Measurements from ENCODE around the gene LSP1.
A peak's percentile ranks its signal among the peaks of the same experiment; 100 is the strongest.

The LSP1 gene

DNA sequence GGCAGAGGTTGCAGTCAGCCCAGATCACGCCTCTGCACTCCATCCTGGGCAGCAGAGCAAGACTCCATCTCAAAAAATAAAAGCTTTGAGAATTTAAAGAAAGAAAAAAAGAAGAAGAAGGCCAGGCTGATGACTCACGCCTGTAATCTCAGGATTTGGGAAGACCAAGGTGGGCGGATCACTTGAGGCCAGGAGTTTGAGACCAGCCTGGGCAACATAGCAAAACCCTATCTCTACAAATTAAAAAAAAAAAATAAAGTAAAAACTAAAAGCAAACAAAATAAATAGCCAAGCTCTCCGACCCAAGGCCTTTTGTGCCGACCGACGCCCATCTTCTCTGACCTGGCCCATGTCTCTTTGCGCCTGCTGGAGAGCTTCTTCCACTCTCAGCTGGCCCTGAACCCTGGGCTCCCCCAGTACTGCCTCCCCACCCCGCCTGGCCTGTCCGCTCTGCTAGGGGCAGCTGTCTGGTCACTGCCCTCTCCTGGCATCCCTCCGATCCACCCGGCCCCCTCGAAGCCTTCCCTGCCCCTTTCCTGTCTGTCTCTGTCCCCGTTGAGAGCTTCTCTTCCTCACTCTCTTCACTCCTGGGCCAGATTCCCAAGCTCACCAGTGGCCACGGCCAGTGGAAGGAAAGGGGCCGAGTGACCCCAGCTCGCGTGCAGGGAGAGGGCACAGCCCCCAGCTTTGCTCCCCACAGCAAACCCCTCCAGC lies 4.8 kb upstream of the LSP1 start:
- Mint-ChIP-seq H3K4me3 (no peak overlapping the region), H3K27ac (peak overlapping the region; percentile 21), H3K36me3 (ENCODE audit: low read depth) (peaks cover 3% of the 10 kb centered on the region), H3K9me3 (no peaks in the 10 kb centered on the region), H3K4me1 (ENCODE audit: low read depth) (peaks cover 52% of the 10 kb centered on the region), H3K27me3 (ENCODE audit: low read depth) (peaks cover 8% of the 10 kb centered on the region)

DNA sequence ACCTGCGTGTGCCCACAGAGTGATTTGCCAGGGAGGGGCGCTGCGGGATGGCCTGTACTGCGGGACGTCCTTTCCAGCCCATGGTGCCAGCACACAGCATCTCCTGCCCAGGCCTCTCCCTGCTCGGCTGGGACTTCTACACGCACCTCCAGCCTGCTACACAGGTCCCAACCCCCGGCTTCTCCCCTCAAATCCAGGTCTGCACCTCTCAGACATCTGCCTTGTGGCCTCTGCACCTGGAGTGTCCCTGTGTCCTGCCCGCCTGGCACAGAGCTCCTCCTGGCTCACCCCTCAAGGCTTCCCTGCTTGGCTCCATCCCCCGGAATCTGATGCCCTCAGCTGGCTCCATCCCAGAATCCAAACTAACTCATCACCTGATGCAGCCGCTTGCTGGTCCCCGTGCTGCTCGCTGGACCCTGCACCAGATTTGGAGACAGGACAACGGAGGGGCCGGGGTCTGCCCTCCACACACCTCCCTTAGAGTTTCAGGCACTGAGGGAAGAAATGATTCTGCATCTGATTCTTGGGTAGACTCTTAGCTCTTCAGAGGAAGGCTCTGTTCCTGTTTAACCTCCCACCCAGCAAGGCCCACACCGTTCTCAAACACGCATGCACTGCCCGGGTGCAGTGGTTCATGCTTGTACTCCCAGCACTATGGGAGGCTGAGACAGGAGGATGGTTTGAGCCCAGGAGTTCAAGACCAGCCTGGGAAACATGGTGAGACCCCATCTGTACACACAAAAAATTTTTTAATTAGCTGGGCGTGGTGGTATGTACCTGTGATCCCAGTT lies 4.0 kb upstream of the LSP1 start:
- Mint-ChIP-seq H3K36me3 (ENCODE audit: low read depth) (peaks cover 4% of the 10 kb centered on the region), H3K27me3 (ENCODE audit: low read depth) (peaks cover 8% of the 10 kb centered on the region), H3K4me1 (ENCODE audit: low read depth) (peaks cover 45% of the 10 kb centered on the region), H3K9me3 (no peaks in the 10 kb centered on the region), H3K4me3 (no peak overlapping the region), H3K27ac (peak overlapping the region; percentile 34)

DNA sequence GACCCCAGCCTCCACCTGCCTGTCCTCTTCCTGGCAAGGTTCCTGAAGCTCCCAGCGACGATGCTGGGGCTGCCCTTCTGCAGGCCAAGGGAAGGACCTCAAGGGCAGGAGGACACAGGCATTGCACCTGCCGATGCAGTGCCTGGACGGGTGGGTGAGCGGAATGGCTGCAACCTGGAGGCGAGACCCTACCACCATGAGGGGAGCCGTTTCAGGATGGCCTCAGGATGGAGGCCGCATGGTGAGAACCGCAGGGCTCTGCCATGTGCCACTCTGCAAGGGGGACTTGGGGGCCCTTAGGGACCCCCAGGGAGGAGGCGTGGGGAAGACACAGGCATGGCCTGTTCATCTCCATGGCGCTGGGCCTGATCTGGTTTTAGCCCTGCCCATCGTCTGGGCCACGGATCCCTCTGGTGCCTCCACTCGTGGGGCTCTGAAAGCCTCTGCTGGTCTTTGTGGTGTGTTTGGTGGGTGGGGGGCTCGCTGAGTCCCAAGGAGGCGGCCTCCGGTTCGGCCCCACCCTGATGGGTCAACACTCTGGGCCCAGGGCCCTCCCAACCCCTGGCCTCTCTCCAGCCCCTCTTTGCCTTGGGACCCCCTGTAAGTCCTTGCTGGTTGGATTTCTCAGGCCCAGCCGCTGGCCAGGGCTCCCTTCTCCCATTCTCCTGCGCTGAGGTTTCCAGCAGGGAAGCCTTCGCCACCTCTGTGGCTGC lies 1.3 kb upstream of the LSP1 start:
- H3K27me3 Mint-ChIP-seq (ENCODE audit: low read depth): no peaks in the 10 kb centered on the region
- H3K4me3 Mint-ChIP-seq: peak overlapping the region; percentile 99
- no peaks in the 10 kb centered on the region for H3K9me3 Mint-ChIP-seq
- peak overlapping the region; percentile 91 for H3K27ac Mint-ChIP-seq
- peaks cover 33% of the 10 kb centered on the region for H3K4me1 Mint-ChIP-seq (ENCODE audit: low read depth)
- peaks cover 9% of the 10 kb centered on the region for H3K36me3 Mint-ChIP-seq (ENCODE audit: low read depth)

DNA sequence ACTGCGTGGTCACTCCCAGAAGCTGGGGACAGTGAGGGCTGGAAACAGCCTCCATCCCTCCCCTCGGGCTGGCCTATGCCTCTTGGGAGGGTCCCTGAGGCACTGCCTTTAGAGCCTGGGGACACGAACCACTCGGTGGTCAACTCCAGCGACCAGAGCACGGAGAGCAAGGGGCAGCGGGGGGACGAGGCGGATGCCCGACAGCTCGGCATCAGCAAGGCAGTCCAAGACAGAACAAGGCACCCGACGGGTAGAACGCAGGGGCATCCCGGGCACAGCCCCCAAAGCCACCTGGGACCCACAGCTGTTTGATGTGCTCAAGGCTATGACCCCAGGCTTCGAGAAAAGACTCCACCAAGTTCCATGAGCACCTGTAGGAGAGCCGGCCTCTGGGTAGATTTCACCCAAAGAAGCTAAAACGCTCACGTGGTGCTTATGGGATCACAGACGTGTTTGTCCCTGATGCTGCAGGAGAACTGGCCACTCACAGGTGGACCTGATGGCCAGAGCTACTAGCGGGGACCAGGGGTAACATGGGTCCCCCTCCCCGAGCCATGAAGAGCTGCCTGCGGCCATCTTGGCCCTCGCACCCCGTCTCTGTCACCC lies 510 bp upstream of the LSP1 start:
- H3K4me1 Mint-ChIP-seq (ENCODE audit: low read depth): peaks cover 32% of the 10 kb centered on the region
- peak overlapping the region; percentile 99 for H3K4me3 Mint-ChIP-seq

DNA sequence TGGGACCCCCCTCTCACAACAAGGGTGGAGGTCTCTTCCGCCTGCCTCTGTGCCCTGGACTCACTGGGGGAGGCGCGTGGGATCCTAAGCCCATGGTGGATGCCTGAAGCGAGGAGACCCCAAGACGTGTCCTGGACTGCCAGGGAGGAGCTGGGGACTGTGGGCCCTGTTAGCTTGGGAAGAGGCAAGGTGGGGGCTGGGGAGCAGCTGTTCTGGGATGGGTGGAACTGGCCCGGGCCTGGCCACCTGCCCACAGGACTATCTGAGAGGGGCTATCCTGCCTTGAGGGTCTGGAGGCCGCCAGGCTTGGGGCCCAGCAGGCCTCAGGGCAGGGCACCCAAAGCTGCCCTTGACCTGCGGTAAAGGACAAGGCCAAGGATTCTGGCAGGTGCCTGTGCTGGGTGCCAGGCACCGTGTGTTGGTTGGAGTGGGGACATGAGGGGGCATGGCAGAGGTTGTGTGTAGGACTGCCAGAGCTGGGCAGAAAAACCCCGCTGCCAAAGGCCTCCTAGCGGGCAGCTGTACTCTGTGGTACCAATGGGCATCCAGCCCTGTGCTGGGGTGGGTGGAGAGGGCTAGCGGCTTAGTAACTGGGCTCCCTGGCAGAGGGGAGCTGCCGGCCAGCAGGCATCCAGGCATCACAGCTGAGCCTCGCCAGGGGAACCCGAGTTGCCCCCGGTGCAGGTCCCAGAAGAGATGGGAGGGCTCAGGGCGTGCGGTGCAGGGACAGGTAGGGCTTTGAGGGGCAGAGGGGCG lies 670 bp downstream of the LSP1 start:
- H3K4me1 Mint-ChIP-seq (ENCODE audit: low read depth): peaks cover 31% of the 10 kb centered on the region
- no peaks in the 10 kb centered on the region for H3K9me3 Mint-ChIP-seq
- H3K4me3 Mint-ChIP-seq: peak overlapping the region; percentile 99
- H3K36me3 Mint-ChIP-seq (ENCODE audit: low read depth): peaks cover 9% of the 10 kb centered on the region
- H3K27ac Mint-ChIP-seq: peak overlapping the region; percentile 91
- no peaks in the 10 kb centered on the region for H3K27me3 Mint-ChIP-seq (ENCODE audit: low read depth)

More for the DNA sequence above, 510 bp upstream of the LSP1 start:
- H3K36me3 Mint-ChIP-seq (ENCODE audit: low read depth): peaks cover 9% of the 10 kb centered on the region
- H3K27ac Mint-ChIP-seq: peak overlapping the region; percentile 91
- H3K9me3 Mint-ChIP-seq: no peaks in the 10 kb centered on the region
- H3K27me3 Mint-ChIP-seq (ENCODE audit: low read depth): no peaks in the 10 kb centered on the region

DNA sequence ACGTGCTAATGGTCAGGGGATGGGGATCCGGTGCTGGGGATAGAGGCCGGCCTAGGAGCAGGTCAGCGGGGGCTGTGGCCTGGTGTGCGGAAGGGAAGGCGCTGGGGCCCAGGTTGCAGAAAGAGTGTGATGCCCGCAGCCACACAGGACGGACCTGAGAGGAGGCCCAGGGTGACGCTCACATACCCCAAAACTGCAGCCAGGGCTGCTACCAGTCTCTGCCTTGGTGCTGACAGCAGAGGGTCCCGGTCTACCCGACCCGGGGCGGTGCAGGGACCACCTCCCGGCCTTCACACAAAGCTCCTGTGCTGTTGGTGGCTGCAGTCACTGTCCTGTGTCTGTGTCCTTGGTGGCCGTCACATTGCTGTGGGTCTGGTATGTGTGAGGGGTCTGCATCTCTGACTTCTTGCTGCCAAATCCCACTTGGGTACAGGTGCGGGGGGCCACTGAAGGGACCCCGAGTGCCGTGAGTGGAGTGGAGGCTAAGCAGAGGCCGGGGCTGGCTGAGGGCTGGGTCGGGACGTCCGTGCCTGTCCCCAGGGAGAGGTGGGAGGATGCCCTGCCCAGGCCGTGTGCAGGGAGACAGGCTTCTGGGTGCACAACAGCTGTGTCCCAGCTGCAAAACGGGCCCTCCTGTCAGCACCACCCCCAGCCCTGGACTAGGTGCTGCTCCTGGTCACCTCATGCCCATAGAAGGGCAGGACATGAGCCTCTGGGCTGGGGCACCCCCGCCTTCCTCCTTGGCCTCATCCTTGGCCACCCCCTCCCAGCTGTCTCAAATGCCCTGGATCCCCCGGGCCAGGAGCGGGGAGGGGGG lies 1.5 kb downstream of the LSP1 start:
- Mint-ChIP-seq H3K27me3 (ENCODE audit: low read depth) (no peaks in the 10 kb centered on the region), H3K27ac (peak overlapping the region; percentile 91), H3K36me3 (ENCODE audit: low read depth) (peaks cover 12% of the 10 kb centered on the region), H3K4me1 (ENCODE audit: low read depth) (peaks cover 32% of the 10 kb centered on the region), H3K4me3 (peak overlapping the region; percentile 99), H3K9me3 (no peaks in the 10 kb centered on the region)

DNA sequence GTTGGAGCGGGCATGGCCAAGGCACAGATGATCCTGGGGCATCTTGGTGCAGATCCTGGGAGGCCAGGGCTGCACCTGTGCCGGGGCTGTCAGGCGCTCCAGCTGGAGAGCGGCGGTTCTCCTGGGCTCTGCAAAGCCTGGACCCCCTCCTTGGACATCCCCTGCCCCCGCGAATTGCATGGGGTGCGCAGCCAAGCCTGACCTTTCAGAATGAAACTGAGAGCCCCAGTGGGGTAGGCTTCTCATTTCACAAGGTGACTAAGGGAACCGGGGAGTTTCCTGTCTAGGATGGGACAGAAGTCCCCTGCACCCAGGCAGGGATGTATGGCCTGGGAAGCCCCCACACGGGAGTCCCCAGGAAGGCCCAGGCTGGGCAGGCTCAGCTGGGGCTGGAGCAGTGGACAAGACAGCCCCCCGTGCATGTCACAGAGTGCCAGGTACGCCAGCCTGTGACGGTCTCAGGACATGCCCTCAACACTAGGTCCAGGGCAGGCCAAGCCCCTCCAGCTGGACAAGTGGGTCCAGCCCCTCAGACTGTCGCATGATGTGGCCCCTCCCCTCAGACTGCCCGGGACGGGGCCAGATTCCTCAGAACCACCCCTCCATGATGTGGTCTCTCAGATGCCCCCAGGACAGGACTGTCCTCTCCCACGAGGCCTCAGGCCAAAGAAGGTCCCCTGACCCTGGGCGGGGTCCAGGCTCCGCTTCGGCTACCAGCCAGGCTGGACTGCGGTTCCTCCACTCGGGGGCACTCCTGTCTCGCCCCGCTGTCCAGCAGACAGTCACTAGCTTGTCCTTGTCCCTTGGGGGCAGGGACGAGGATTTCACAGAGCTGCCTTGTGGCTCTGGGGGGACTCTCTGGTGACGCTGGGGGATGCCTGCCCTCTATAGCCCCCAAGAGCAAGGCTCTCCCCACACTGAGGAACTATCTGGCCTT lies 2.3 kb downstream of the LSP1 start:
- H3K36me3 Mint-ChIP-seq (ENCODE audit: low read depth): peaks cover 12% of the 10 kb centered on the region
- peak overlapping the region; percentile 99 for H3K4me3 Mint-ChIP-seq
- H3K4me1 Mint-ChIP-seq (ENCODE audit: low read depth): peaks cover 26% of the 10 kb centered on the region
- H3K9me3 Mint-ChIP-seq: no peaks in the 10 kb centered on the region
- no peaks in the 10 kb centered on the region for H3K27me3 Mint-ChIP-seq (ENCODE audit: low read depth)
- H3K27ac Mint-ChIP-seq: no peak overlapping the region

DNA sequence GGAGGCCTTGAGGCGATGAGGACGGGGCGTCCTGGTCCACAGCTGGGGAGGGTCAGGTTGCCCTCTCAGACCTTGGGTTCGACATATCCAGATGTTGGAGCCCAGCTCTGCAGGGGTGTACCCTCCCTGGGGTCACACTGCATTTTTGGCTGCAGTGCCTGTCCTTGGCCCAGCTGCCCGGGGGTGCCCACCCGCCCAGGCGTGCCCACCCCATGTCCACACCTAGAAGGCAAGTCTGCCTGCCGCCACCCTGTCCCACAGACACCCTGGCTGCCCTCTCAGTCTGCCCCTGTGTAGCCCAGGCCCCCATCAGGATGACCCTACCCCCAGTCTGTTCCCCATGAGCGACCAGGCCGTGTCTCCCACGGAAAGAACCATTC lies 3.0 kb downstream of the LSP1 start:
- Mint-ChIP-seq H3K36me3 (ENCODE audit: low read depth) (peaks cover 12% of the 10 kb centered on the region), H3K9me3 (no peaks in the 10 kb centered on the region), H3K27me3 (ENCODE audit: low read depth) (no peaks in the 10 kb centered on the region), H3K4me1 (ENCODE audit: low read depth) (peaks cover 21% of the 10 kb centered on the region), H3K27ac (no peak overlapping the region), H3K4me3 (peak overlapping the region; percentile 55)

DNA sequence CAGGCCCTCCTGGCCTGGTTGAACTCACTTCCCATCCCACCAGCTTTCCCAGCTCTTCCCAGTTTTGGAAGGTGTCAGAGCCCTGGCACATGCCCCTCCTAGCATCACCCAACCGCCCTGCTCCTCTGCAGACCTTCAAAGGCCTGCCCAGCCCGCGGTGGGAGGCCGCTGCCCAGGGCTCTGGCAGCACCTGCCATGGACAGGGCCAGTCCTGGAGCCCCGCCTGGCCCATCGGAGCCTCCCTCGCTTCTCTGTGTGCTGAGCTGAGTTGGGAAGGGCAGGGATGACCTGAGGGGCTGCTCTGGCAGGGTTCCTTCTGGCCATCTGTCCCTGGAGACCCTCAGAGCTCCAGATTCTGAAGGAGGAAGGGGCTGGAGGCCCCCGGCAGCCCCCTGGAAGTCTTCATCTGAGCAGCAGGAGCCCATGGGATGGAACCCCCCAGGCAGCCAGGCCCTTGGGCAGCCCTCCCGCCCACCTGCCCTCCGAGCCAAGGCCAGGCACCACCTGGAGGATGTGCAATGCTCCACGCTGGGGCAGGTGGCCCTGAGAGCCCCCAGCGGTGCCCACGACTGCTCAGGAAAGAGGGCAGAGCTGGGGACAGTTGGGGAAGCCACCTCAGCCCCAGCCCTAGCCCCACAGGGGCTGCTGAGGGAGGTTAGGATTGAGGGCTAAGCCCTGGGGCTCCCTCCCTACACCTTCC lies 3.6 kb downstream of the LSP1 start:
- Mint-ChIP-seq H3K9me3 (no peaks in the 10 kb centered on the region), H3K27me3 (ENCODE audit: low read depth) (no peaks in the 10 kb centered on the region), H3K4me3 (peak overlapping the region; percentile 55), H3K27ac (peak overlapping the region; percentile 15), H3K4me1 (ENCODE audit: low read depth) (peaks cover 18% of the 10 kb centered on the region), H3K36me3 (ENCODE audit: low read depth) (peaks cover 12% of the 10 kb centered on the region)

DNA sequence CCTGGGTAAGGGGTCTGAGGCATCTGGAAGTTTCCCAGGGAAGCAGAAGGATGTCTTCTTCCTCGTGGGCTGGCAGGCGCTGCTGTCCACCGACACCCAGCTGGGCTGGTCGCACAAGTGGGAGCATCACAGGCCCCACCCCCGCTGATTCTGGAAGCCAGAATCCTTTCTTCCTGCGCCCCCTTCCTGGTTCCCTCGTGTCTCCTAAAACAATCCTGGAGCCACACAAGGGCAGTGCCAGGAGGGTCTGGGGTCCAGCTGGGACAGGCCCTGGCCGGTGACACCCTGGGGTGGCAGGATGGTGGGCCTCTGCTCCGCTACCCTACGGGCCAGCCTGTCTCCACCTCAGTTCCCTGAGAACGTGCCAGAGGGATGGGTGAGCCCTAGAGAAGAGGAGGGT lies 4.2 kb downstream of the LSP1 start:
- Mint-ChIP-seq H3K4me1 (ENCODE audit: low read depth) (peaks cover 15% of the 10 kb centered on the region), H3K27me3 (ENCODE audit: low read depth) (no peaks in the 10 kb centered on the region), H3K36me3 (ENCODE audit: low read depth) (peaks cover 12% of the 10 kb centered on the region), H3K4me3 (no peak overlapping the region), H3K27ac (no peak overlapping the region), H3K9me3 (no peaks in the 10 kb centered on the region)

DNA sequence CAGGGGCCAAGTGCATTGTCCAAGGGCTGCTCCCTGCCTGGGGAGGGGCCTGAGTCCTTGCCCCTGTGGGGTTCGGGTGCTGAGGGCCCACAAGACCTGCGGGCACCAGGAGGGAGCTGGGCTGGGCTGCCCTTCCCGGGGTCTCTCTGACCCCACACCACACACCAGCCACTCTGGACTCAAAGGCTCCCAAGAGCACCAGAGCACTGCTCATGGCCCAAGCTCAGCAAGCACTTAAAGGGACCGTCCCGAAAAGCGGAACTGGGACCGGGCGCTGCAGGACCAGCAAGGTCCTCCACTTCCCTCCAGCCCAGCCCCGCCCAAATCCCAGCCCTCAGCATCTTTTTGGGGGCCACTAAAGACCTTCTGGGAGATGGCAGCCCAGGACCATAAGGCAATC lies 5.3 kb downstream of the LSP1 start:
- Mint-ChIP-seq H3K27ac (no peak overlapping the region), H3K27me3 (ENCODE audit: low read depth) (no peaks in the 10 kb centered on the region), H3K9me3 (no peaks in the 10 kb centered on the region), H3K4me1 (ENCODE audit: low read depth) (peaks cover 5% of the 10 kb centered on the region), H3K36me3 (ENCODE audit: low read depth) (peaks cover 8% of the 10 kb centered on the region), H3K4me3 (no peak overlapping the region)

DNA sequence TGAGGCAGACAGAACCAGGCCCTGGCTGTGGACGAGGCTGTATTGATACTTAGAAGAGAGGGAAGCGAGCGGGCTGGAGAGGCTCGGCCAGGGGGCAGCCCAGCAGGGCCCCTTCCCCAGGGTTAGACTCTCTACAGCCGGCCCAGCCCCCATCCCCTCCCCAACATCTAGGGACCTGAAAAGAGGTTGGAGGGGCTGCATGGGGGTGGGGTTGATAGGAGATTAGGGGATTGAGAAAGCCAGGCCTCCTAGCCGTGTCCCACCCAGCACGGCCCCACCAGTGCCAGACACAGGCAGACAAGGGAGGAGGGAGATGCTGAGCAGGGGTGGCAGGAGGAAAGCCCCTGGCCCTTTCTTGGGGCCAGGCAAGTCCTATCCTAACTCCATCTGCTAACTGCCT lies 5.7 kb downstream of the LSP1 start:
- Mint-ChIP-seq H3K27me3 (ENCODE audit: low read depth) (no peaks in the 10 kb centered on the region), H3K36me3 (ENCODE audit: low read depth) (peaks cover 8% of the 10 kb centered on the region), H3K4me1 (ENCODE audit: low read depth) (peaks cover 5% of the 10 kb centered on the region), H3K4me3 (no peak overlapping the region), H3K27ac (no peak overlapping the region), H3K9me3 (no peaks in the 10 kb centered on the region)

Measured in T-helper 1 cell treated with Interleukin-12 subunit alpha and Interleukin-12 subunit beta and Interleukin-4 antibody, amounts not matched to agents 30 μg/mL and 1 μg/mL, for 36 hours (primary cell).